Occipital lobe (tissue), 2 donors: Measurements from ENCODE around the gene COMT. TPM values are rescaled to one million over a fixed set of nuclear protein-coding genes. Genes with fewer than 3 reads are reported as not detected.

Experiments used
- DNase-seq: peaks from one replicate; lab custom pipeline; 2025; lab: John Stamatoyannopoulos, UW
- total RNA-seq: library from RNA; depleted of rRNA; stranded (reverse); fragments of >200 nt; gene quantifications from one replicate; pipeline ENCODE4 v1.2.3, GENCODE V29; 2014

COMT gene
- total RNA-seq, 1 donor from 2014 or later, result 49.0 TPM

DNA sequence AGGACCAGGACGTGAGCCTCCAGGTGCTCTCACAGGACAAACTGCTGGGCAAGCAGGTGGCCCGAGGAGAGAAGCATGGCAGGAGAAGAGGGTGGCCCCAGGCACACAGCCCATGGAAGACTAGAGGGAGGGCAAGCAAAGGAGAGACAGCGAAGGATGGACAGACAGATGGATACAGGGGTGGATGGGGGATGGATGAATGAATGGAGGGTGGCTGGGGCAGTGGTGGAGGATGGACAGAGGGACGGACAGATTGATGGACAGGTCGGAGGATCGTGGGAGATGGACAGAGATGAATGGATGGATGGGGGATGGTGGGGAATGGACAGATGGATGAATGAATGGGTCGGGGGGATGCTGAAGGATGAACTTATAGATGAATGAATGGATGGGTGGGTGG lies 52.4 kb downstream of the COMT start:
- DNase-seq, result no peak

DNA sequence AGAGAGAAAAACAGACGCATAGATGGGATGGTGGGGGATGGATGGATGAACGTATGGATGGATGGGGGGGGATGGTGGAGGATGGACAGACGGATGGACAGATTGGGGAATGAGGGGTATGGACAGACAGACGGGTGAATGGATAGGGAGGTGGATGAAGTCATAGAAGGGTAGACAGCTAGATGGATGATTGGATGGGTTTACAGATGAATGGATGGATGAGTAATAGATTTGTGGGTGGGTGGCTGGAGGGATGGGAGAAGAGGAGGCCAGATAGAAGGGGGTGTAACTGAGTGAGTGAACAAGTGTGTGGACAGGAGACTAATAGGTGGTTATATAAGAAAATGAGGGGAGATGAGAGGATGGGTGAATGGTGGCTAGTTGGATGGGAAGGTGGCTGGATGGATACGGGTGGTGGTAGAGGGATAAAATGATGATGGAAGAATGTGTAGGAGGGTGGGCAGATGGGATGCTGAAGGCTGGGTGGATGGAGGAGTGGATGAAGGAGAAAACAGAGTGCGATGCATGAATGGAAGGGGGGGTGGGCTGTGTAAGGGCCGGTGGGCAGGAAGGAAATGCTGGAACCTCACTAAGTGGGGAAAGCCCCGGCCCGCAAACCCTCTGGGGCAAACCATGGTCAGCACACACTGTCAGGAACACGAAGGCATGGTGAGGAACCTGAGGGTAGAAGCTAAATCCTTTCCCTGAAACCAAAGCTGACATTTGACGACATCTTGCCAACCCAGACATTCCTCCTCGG lies 53.5 kb downstream of the COMT start:
- no peak for DNase-seq

DNA sequence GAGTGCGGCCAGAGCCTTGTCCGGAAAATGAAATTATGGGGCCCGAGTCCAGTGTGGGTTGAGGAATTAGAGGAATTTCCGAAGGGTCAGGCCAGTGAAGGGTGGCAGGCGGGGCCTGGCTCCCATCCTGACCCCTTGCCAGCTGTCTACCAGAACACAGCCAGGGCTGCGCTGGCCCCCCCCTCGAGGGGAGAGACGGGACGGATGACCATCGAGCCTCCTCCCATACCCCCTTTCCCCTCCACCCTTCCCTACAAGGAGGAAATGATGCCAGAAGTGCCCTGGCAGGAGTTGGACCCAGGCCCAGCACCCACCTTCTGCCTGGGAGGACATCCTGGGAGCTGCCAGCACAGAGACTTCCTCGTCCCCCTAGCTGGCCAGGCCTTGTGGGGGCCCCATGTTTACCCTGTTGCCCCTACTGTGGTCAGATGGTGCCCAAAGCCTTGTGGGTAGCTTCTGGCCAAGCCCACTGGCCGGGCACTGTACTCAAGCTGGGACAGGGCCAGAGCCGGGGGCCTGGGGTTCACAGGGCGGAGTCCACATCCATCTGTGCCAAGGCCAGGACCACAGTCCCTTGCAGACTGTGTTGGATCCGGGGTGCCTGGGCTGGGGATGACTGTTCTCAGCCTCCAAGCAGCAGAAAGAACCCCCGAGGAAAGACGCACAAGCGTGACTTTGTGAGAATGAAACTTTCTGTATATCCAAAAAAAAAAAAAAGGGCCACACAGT lies 54.2 kb downstream of the COMT start:
- DNase-seq, result no peak

- no peak for DNase-seq
Measured at GRCh38 chr22:19996694-19997384, 55.3 kb downstream of the COMT start.

DNA sequence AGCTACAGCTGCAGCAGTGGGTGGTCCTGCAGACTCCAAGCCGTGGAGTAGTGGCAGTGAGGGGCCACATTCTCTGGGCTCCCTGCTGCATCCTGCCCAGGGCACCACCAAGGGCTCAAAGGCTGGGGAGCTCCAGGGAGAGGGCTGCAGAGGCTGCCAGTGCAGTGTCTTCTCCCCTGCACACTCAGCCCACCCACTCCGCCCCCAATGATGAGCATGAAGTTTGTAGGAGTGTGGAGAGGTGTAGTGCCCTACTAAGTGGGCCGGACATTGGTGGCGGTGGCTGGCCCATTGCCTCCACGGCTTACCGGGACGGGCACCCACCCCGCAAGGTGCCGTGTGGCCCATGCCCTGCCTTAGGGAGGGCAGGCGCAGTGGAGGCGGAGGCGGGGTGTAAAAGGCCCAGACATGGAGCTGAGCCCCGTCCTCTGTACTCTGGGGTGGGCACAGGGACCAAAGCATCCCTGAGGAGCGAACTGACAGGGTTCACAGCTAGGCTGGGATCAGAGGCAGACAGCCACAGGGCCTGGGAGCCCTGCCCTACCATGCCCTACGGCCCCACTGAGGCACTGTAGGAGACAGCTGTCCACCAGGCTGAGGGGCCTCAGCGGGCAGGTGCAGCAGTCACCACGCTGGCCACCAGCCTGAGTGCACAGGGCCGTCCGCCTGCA lies 56.1 kb downstream of the COMT start:
- no peak for DNase-seq

DNA sequence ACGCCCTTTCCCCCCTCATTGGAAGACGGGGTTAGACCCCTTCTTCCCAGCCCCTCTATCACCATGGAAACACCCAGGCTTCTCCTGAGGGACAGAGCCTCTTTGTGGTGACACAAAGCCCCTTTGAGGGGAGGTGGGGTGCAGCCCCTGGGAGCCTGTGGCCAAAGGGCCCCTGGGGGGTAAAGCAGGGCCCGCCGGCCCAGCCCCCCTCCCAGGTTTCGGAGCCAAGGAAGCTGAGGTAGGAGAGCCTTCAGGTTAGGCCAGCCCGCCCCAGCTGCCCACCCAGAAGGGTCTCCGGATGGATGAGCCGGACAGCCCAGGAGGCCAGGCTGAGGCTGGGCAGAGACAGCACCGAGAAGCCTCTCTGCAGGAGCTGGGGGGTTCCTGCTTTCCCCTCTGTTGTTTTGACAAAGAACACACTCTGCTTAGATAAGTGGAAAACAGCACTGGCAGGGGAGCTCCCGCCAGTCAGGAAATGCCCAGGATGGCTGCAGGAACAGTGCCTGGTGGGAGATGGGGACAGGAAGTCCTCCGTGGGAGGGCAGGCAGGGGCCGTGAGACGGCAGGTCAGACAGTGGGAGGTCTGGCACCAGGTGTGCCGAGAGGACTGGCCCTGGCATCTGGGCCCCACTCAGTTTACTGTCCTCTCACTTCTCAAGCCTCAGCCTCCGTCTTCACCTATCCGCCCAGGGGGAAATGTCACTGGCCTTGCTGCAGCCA lies 56.8 kb downstream of the COMT start:
- no peak for DNase-seq

DNA sequence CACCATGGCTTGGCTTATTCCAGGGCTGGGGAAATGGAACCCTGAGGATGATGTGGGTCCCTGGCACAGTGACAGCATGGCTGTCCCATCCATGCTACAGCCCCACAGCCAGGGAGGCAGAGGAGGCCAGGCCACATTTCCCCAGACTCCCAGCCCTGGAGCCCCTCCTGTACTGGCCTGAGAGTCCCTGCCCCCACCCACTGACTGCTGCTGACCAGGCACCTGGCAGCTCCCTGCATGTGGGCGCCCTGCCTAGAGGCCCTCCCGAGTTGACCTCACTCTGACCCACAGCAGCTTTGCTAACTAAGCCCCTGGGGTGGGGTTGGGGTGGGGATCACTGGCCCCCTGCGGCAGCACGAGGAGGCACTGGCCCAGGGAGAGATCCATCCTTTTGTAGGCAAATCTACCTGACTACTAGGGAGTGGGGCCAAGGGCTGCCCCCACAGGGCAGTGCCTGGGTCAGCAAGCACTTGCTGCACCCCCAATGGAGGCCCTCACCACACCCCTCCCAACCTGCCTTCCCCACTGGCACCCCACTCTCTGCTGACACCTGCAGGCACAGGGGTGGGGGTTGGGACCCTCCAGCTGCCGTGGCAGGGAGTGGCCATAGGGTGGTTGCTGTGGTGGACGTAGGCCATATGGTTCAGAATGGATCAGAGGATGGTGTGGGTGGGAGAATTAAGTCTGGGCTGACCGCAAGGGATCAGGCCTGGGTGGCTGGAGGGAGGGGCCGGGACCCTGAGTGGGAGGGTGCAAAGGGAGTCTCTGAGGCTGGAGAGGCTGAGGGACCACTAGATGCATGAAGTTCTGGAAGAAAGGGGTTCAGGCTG lies 57.6 kb downstream of the COMT start:
- no peak for DNase-seq

DNA sequence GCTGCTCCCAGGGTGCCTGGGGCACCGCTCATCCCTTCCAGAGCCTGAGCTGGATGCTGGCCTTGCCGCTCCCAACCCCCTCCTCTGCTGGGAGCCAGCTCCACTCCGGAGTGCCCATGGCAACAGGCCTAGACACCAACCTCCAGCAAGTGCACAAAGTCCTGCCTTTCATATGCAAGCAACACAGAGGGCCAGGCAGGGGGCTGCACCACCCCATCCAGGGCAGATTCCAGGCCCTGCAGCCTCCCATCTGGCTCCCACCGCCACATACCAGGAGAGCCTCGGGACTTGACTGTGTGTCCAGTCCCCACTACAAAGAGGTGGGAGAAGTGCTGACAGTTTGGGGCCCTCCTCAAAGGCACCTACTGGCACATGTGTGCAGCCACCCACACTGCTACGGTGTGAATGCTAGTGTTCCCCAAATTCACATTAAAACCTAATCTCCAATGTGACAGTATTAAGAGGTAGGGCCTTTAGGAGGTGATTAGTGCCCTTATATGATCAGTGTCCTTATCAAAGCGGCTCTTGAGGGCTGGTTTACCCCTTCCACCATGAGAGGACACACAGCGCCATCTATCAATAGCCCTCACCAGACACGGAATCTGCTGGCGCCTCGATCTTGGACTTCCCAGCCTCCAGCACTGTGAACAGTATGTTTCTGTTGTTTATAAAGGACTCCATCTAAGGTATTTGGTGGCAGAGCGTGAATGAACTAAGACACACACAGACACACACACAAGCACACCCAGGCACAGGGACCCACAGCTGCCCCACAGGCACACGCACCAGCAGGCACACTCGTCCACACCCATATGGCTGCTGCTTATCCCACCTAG lies 58.9 kb downstream of the COMT start:
- no peak for DNase-seq

DNA sequence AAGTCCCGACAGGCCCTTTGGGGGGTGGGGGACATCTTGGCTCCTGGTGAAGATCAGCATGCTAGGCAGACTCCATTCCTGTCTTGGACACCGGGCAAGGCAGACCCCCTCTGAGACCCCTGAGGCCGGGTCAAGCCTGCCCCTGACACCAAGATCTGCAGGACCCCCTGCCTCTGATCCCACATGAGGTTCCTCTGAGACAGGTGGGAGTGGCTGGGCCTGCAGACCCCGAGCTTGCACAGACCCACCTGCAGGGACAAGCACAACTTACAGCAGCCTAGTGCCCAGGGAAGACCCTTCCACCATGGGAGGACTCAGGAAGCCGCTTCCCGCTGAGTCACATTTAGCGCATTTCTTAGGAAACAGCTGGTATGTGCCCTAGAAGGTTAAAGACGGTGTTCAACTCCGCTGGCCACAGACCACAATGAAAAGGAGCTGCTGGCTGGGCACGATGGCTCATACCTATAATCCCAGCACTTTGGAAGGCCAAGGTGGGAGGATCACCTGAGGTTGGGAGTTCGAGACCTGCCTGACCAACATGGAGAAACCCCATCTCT lies 59.6 kb downstream of the COMT start:
- no peak for DNase-seq

DNA sequence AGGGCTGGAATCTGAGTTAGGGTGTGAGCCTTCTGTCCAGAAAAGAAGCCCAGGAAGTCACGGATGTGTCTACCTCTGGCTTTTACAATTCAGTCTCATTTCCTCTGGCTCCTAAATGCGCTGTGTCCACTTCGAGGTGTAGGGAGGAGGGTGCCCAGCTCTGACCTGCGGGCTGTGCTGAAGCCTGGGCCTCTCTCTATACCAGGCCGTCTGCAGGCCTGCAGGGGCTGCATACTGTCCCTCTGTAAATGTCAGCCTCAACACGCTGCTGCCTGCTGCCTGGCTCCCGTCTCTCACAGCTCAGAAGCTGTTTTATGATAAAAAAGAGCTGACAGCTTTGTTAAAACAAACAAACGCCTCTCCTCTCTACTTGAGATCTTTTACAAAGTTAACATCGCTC lies 60.6 kb downstream of the COMT start:
- DNase-seq, result no peak

- DNase-seq, result no peak
Measured at GRCh38 chr22:20002636-20003035, 61.1 kb downstream of the COMT start.

DNA sequence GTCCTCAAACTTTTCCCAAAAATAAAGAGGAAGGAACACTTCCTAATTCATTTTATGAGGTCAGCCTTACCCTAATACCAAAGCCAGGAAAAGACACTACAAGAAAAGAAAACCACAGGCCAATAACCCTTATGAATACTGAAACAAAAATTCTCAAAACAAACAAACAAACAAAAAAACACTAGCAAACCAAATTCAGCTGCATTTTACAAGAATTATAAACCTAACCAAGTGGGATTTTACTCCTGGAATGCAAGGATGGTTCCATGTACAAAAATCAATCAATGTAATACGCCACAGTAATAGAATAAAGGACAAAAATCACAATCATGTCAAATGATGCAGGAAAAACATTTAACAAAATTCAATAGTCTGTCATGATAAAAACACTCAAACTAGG lies 61.7 kb downstream of the COMT start:
- no peak for DNase-seq

DNA sequence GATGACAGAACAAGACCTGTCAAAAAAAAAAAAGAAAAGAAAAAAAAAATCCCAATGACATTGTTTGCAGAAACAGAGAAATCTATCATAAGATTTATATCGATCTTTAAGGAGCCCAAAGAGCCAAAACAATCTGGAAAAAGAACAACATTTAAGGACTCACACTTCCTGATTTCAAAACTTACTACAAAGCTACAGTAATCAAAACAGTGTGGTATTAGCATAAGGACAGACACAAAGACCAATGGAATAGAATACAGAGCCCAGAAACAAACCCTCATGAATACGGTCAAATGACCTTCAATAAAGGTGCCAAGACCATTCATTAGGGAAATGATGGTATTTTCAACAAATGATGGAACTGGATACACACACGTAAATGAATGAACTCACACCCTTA lies 62.9 kb downstream of the COMT start:
- DNase-seq, result no peak

- DNase-seq, result no peak
Measured at GRCh38 chr22:20008221-20008995, 66.8 kb downstream of the COMT start.

GRCh38 chr22:20009018-20009491 lies 67.5 kb downstream of the COMT start:
- DNase-seq, result no peak

DNA sequence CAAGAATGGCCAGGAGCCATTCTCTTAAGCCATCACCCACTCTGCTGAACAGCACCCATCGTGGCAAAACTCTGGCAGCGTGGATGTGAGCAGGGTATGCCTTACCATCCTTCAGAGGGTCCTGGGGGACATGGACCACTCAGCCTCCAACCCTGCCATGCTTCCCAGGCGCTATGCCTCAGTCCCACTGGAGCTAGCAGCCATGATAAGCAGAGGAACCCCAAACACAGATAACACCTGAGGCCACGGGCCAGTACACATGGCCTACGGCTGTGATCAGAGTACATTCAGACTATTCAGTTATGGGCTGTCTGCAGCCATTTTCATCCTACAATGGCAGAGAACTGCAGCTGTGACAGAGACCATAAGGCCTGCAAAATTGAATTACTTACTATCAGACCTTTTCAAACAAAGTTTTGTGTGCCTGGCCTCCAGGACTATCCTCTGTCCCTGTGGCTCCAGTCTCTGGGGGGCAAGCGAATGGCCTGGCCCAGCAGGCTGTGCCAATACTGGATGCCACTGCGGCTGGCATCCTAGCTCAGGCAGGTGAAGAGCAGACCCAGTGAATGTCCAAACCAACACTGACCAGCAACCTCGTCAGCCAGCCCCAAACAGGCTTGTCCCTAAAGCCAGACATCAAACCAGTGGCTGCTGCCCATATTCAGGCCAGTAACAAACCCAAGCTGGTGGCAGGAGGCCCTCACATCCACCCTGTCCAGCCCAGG lies 68.2 kb downstream of the COMT start:
- DNase-seq, result no peak

DNA sequence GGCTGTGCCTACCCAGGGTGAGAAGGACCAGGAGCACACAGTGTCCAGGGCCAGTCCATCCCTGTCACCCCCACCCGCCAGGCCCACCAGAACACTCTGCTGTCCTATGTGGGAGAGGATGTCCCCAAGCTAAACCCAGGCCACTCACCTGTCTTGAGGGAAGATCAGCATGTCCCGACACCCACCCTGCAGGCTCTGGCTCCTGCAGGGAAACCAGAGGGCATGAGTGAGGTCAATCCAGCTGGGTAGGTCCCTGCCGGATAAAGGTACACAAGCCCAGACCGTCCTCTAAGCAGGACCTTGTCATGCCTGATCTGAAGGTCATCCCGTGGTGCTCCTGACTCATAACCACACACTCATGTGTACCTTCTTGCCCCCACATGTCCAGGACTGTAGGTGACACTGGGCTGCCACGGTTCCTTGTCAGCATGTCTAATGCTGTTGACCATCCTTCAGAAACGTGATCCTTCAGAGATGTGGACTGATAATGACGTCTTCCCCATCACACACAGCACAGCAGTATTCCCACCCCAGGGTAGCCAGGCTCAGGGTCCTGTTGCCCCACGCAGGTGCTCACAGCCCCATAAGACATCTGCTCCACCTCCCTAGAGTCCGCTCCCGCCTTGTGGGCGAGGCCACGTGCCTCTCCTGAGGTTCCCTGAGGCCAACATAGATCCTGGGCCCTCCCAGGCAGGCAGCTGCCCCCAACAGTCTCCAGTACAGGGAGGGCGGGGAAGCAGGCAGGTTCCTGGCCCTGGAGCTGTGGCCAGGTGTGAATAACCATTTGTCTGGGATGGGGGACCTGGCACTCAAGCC lies 68.9 kb downstream of the COMT start:
- DNase-seq, result no peak
